Measurements from ENCODE around the gene BDKRB1. TPM values are rescaled to one million over a fixed set of nuclear protein-coding genes. Genes with fewer than 3 reads are reported as not detected.
A peak's percentile ranks its signal among the peaks of the same experiment; 100 is the strongest.

Gene BDKRB1
- polyA plus RNA-seq, 2 of the 4 experiments (the other 2 are of a cell fraction), result 2.8 to 3.5 TPM

- no peak overlapping the region for H3K4me2 ChIP-seq
- H3K4me3 ChIP-seq, result no peak overlapping the region
- H3K9me3 ChIP-seq, result no peaks in the 10 kb centered on the region
- 0 out of 3 replicates have a peak, but pooled peaks cover 3% of the 10 kb centered on the region for H3K4me1 ChIP-seq
- ChIA-PET POLR2A (no interaction called here), CTCF (interaction anchor here (0.6 to 6.1 kb wide), 15 partner anchors 10 to 736 kb away, joined by 3 to 28 read pairs (median 3); partner anchors contain the start of genes ATG2B and GSKIP)
- no peak for ATAC-seq
- TF ChIP-seq PHF8 (IDR thresholded peaks at IDR 0.05; ENCODE audit: borderline replicate concordance, low read depth) (no peak), HOXB5 (CRISPR knock-in tag; IDR thresholded peaks at IDR 0.05) (no peak), RFX5 (IDR thresholded peaks at IDR 0.05) (peak; percentile 69)
- no peak overlapping the region for H3K27ac ChIP-seq
- no peak for FAIRE-seq
- no peak for DNase-seq (ENCODE audit: low read depth in 1 of 2, low spot score in 1 of 2)
- WGBS (ENCODE audit: missing lambda C conversion rate), result 84% methylated on average over 4 of the region's 4 CpGs
Observed at GRCh38 chr14:96297997-96298515, 42.0 kb downstream of the BDKRB1 start.

- Histone ChIP-seq H3K27ac (no peak overlapping the region), H3K4me1 (peaks cover 8% of the 10 kb centered on the region; the same call in 2 of the 3 replicates), H3K4me2 (no peak overlapping the region), H3K9me3 (no peaks in the 10 kb centered on the region), H3K4me3 (no peak overlapping the region)
- CTCF ChIA-PET, result interaction anchor here (0.9 to 5.4 kb wide), 8 partner anchors 13 to 299 kb away, joined by 3 to 28 read pairs (median 5); no protein-coding TSS in a partner anchor
- TF ChIP-seq HOXB13 (CRISPR knock-in tag; IDR thresholded peaks at IDR 0.05; ENCODE audit: low read depth) (no peak), HOXA7 (CRISPR knock-in tag; IDR thresholded peaks at IDR 0.05) (no peak), CTCF (IDR thresholded peaks at IDR 0.05) (no peak), RARB (CRISPR knock-in tag; IDR thresholded peaks at IDR 0.05) (no peak), E2F6 (IDR thresholded peaks at IDR 0.05; ENCODE audit: borderline replicate concordance, low read depth) (no peak), NPAS2 (CRISPR knock-in tag; IDR thresholded peaks at IDR 0.05; ENCODE audit: borderline replicate concordance) (no peak), MAX (IDR thresholded peaks at IDR 0.05) (no peak), EHF (CRISPR knock-in tag; IDR thresholded peaks at IDR 0.05) (no peak), KDM5A (IDR thresholded peaks at IDR 0.05) (no peak)
- no peak for DNase-seq (ENCODE audit: low read depth in 1 of 2, low spot score in 1 of 2)
- WGBS (ENCODE audit: missing lambda C conversion rate), result 95% methylated on average over 3 of the region's 3 CpGs
- no peak for ATAC-seq
- no peak for FAIRE-seq
- POLR2A ChIA-PET, result no interaction called here
Observed at GRCh38 chr14:96299441-96299840, 43.4 kb downstream of the BDKRB1 start.

GRCh38 chr14:96303981-96304380, 48.0 kb downstream of the BDKRB1 start:
- Histone ChIP-seq H3K27ac (no peak overlapping the region), H3K9me3 (no peaks in the 10 kb centered on the region), H3K4me3 (no peak overlapping the region), H3K4me2 (0 out of 3 replicates have a peak overlapping the region, but pooled peaks have one; percentile 17), H3K4me1 (peaks cover 26% of the 10 kb centered on the region)
- 87% methylated on average over 3 of the region's 3 CpGs for WGBS (ENCODE audit: missing lambda C conversion rate)
- FAIRE-seq (no peak), DNase-seq (ENCODE audit: low read depth in 1 of 2, low spot score in 1 of 2) (no peak), ATAC-seq (no peak)
- no peak for TF ChIP-seq ATOH8 (CRISPR knock-in tag; IDR thresholded peaks at IDR 0.05; ENCODE audit: low read depth)
- TF ChIP-seq TFCP2L1 (CRISPR knock-in tag; IDR thresholded peaks at IDR 0.05), result no peak
- TF ChIP-seq HMGXB4 (CRISPR knock-in tag; IDR thresholded peaks at IDR 0.05; ENCODE audit: borderline replicate concordance), result no peak
- no peak for TF ChIP-seq JUN (IDR thresholded peaks at IDR 0.05)
- TF ChIP-seq MYC (IDR thresholded peaks at IDR 0.05; ENCODE audit: borderline replicate concordance, low read length), result no peak
- no peak for TF ChIP-seq CEBPB (IDR thresholded peaks at IDR 0.05)
- no peak for TF ChIP-seq FOSB (CRISPR knock-in tag; IDR thresholded peaks at IDR 0.05)
- no peak for TF ChIP-seq HDAC2 (IDR thresholded peaks at IDR 0.05)
- TF ChIP-seq EP300 (IDR thresholded peaks at IDR 0.05), result no peak
- TF ChIP-seq ZC3H11A (IDR thresholded peaks at IDR 0.05), result no peak
- TF ChIP-seq JUNB (IDR thresholded peaks at IDR 0.05), result no peak
- TF ChIP-seq RFX5 (IDR thresholded peaks at IDR 0.05), result no peak
- no peak for TF ChIP-seq SMC3 (IDR thresholded peaks at IDR 0.05)
- TF ChIP-seq CBX2 (IDR thresholded peaks at IDR 0.05; ENCODE audit: borderline replicate concordance, low read depth), result no peak
- no peak for TF ChIP-seq TP53 (CRISPR knock-in tag; IDR thresholded peaks at IDR 0.05)
- TF ChIP-seq POLR2AphosphoS2 (conservative IDR thresholded peaks at IDR 0.05; ENCODE audit: low read length), result no peak
- no peak for TF ChIP-seq ESRRA (IDR thresholded peaks at IDR 0.05; ENCODE audit: borderline replicate concordance, low read length)
- no peak for TF ChIP-seq CTCF (IDR thresholded peaks at IDR 0.05)
- ChIA-PET POLR2A (no interaction called here), CTCF (interaction anchor here (1.3 kb wide), 1 partner anchor 121 kb away, joined by 5 read pairs; no protein-coding TSS in a partner anchor)
